HL-60 (cell line): ENCODE data around the gene NKAIN2.
"Not testable (repeated sequence)": the region's sequence is repeated elsewhere in the genome, so short reads cannot be mapped to it uniquely, and the experiment has no call there.

Experiments
- DNase-seq, 2 experiments: peaks; one replicate each; pipeline ENCODE4 v3.0.0-alpha.2; 2010 to 2020; ENCODE audit warnings: low read depth in 1 of 2, low spot score in 1 of 2
- H3K27ac ChIP-seq: fragments of 250-450 bp; sonication (Bioruptor Pico); replicated peaks from 2 replicates; pipeline ENCODE4 v1.5.1; 2020; ENCODE audit warnings: mild to moderate bottlenecking, moderate library complexity
- H3K27me3 ChIP-seq: fragments of 250-450 bp; sonication (Bioruptor Pico); 2 replicates; pipeline ENCODE4 v1.5.1; 2021; ENCODE audit warnings: mild to moderate bottlenecking, moderate library complexity; ENCODE audit not compliant: insufficient read depth, poor library complexity, severe bottlenecking
- H3K4me3 ChIP-seq: replicated peaks from 2 replicates; pipeline ENCODE4 v1.5.1; 2011; ENCODE audit warnings: mild to moderate bottlenecking, control low read depth, low read length; ENCODE audit not compliant: insufficient read depth
- GABPA ChIP-seq: IDR thresholded peaks from 2 replicates; pipeline ENCODE4 v1.6.1; 2012; ENCODE audit warnings: low read depth
- POLR2AphosphoS5 ChIP-seq: IDR thresholded peaks from 2 replicates; pipeline ENCODE4 v1.6.1; 2012; ENCODE audit warnings: low read depth
- SPI1 ChIP-seq: IDR thresholded peaks from 2 replicates; pipeline ENCODE4 v1.6.1; 2012; ENCODE audit warnings: low read depth, mild to moderate bottlenecking, borderline replicate concordance
- TF ChIP-seq, protein P1 (sequence below): IDR thresholded peaks from one replicate; pipeline ENCODE4 v1.5.1; 2011; ENCODE audit warnings: low read length, control low read depth, inconsistent platforms; ENCODE audit not compliant: insufficient read depth
- TF ChIP-seq, protein P2 (sequence below): IDR thresholded peaks from 2 replicates; pipeline ENCODE4 v1.6.1; 2012; ENCODE audit warnings: low read depth; ENCODE audit not compliant: insufficient replicate concordance

Gene NKAIN2

DNA sequence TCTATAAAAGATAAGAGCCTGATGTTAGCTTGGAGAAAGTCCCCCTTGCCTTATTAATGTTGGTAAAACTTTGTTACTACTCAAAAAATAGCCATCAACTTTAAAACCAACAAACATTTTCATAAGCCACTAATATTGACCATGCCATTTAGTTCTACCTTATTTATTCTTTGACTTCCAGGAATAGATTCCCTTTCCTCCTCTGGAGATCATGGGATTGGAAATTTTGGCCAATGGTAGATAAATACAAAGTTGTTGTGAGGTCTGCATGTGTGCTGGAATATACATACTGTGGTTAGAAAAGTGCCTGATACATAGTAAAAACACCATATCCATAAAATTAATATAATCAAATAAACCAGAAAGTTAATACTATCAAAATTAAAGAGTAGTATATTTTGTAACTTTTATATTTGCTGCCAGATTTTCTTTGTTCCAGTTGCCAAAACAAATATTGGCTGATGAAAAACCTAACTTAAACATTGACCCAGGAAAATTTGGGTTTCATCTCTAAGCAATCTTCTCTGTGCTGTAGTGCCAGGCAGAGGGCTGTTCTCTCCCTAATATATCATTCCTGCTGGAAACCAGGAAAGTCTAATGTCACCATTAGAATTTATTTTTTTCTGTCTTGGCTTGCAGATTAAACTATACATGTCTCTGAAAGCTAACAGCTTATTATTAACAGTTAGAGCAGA lies 169.1 kb downstream of the NKAIN2 start:
- no peak for DNase-seq
- H3K4me3 ChIP-seq: no peak overlapping the region
- TF ChIP-seq, protein P1, sequence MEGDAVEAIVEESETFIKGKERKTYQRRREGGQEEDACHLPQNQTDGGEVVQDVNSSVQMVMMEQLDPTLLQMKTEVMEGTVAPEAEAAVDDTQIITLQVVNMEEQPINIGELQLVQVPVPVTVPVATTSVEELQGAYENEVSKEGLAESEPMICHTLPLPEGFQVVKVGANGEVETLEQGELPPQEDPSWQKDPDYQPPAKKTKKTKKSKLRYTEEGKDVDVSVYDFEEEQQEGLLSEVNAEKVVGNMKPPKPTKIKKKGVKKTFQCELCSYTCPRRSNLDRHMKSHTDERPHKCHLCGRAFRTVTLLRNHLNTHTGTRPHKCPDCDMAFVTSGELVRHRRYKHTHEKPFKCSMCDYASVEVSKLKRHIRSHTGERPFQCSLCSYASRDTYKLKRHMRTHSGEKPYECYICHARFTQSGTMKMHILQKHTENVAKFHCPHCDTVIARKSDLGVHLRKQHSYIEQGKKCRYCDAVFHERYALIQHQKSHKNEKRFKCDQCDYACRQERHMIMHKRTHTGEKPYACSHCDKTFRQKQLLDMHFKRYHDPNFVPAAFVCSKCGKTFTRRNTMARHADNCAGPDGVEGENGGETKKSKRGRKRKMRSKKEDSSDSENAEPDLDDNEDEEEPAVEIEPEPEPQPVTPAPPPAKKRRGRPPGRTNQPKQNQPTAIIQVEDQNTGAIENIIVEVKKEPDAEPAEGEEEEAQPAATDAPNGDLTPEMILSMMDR: no peak
- TF ChIP-seq POLR2AphosphoS5: no peak
- TF ChIP-seq, protein P2, sequence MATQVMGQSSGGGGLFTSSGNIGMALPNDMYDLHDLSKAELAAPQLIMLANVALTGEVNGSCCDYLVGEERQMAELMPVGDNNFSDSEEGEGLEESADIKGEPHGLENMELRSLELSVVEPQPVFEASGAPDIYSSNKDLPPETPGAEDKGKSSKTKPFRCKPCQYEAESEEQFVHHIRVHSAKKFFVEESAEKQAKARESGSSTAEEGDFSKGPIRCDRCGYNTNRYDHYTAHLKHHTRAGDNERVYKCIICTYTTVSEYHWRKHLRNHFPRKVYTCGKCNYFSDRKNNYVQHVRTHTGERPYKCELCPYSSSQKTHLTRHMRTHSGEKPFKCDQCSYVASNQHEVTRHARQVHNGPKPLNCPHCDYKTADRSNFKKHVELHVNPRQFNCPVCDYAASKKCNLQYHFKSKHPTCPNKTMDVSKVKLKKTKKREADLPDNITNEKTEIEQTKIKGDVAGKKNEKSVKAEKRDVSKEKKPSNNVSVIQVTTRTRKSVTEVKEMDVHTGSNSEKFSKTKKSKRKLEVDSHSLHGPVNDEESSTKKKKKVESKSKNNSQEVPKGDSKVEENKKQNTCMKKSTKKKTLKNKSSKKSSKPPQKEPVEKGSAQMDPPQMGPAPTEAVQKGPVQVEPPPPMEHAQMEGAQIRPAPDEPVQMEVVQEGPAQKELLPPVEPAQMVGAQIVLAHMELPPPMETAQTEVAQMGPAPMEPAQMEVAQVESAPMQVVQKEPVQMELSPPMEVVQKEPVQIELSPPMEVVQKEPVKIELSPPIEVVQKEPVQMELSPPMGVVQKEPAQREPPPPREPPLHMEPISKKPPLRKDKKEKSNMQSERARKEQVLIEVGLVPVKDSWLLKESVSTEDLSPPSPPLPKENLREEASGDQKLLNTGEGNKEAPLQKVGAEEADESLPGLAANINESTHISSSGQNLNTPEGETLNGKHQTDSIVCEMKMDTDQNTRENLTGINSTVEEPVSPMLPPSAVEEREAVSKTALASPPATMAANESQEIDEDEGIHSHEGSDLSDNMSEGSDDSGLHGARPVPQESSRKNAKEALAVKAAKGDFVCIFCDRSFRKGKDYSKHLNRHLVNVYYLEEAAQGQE: no peak
- TF ChIP-seq SPI1: no peak
- TF ChIP-seq GABPA: no peak
- H3K27ac ChIP-seq: no peak overlapping the region
- H3K27me3 ChIP-seq: no peaks in the 10 kb centered on the region

DNA sequence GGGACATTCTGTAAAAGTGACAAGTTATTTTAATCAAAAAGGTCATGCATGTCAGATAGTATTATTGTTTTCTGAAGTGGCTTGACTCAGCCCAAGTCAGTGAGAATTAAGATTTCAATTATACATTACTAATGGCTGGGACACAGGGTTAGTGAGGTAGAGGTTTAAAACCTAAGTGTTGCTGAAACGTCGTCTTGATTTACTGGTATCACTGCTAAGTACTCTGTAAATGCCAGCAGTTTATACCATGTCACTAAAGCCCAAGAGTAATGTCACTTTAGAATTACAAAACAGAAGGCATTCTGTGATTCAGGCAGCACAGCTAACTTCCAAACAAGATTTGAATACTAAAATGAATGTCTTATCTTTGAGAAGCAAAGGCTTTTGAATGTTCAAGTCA lies 176.6 kb downstream of the NKAIN2 start:
- H3K27ac ChIP-seq: no peak overlapping the region
- no peak for DNase-seq
- H3K27me3 ChIP-seq: no peaks in the 10 kb centered on the region
- TF ChIP-seq SPI1 (no peak), POLR2AphosphoS5 (no peak), GABPA (no peak)
- TF ChIP-seq, protein P1: no peak
- TF ChIP-seq, protein P2: no peak
- no peak overlapping the region for H3K4me3 ChIP-seq

DNA sequence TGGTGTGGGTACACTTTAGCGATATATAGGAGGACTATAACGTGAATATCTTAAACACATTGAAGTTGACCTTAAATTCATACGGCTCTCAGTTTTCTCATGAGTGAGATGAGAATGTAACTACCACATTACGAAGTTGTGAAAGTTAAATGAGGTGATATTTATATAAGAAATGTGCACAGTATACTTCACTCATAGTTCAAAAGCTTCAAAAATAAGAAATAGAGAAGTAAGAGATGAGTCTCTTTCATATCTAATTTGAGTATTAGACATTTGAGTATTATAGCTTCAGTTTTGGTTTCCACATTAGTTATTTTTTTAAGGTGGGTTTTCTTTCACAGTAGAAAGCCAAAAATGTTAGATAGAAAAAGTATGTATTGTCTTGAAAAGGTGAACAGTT lies 183.3 kb downstream of the NKAIN2 start:
- no peak overlapping the region for H3K27ac ChIP-seq
- H3K27me3 ChIP-seq: no peaks in the 10 kb centered on the region
- no peak for DNase-seq
- TF ChIP-seq, protein P2: no peak
- TF ChIP-seq GABPA (no peak), POLR2AphosphoS5 (no peak), SPI1 (no peak)
- TF ChIP-seq, protein P1: no peak
- H3K4me3 ChIP-seq: no peak overlapping the region

DNA sequence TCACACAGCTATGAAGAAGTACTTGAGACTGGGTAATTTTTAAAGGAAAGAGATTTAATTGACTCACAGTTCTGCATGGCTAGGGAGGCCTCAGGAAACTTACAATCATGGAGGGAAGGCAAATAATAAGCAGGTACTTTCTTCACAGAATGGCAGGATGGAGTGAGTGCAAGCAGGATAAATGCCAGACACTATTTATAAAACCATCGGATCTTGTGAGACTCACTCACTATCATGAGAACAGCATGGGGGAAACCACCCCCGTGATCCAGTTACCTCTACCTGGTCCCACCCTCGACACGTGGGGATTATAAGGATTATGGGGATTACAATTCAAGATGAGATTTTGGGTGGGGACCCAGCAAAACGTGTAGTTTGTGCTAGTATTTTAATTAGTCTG lies 186.3 kb downstream of the NKAIN2 start:
- H3K27ac ChIP-seq, DNase-seq, H3K4me3 ChIP-seq, H3K27me3 ChIP-seq: not testable (repeated sequence)
